ENCODE measurements around the gene LGR4.
"Not testable (repeated sequence)": the region's sequence is repeated elsewhere in the genome, so short reads cannot be mapped to it uniquely, and the experiment has no call there.

Gene LGR4

GRCh38 chr11:27455667-27456066, 16.9 kb downstream of the LGR4 start:
- TF ChIP-seq, protein P1, sequence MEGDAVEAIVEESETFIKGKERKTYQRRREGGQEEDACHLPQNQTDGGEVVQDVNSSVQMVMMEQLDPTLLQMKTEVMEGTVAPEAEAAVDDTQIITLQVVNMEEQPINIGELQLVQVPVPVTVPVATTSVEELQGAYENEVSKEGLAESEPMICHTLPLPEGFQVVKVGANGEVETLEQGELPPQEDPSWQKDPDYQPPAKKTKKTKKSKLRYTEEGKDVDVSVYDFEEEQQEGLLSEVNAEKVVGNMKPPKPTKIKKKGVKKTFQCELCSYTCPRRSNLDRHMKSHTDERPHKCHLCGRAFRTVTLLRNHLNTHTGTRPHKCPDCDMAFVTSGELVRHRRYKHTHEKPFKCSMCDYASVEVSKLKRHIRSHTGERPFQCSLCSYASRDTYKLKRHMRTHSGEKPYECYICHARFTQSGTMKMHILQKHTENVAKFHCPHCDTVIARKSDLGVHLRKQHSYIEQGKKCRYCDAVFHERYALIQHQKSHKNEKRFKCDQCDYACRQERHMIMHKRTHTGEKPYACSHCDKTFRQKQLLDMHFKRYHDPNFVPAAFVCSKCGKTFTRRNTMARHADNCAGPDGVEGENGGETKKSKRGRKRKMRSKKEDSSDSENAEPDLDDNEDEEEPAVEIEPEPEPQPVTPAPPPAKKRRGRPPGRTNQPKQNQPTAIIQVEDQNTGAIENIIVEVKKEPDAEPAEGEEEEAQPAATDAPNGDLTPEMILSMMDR (IDR thresholded peaks at IDR 0.05; ENCODE audit: extremely low read depth, missing control alignments) = no peak
- no peak for DNase-seq (ENCODE audit: low spot score)

- DNase-seq (ENCODE audit: low spot score) = no peak
- TF ChIP-seq, protein P1 (IDR thresholded peaks at IDR 0.05; ENCODE audit: extremely low read depth, missing control alignments) = no peak
Measured at GRCh38 chr11:27453701-27454100, 18.9 kb downstream of the LGR4 start.

GRCh38 chr11:27452147-27452546, 20.4 kb downstream of the LGR4 start:
- TF ChIP-seq, protein P1 (IDR thresholded peaks at IDR 0.05; ENCODE audit: extremely low read depth, missing control alignments) = no peak
- DNase-seq (ENCODE audit: low spot score) = no peak

DNA sequence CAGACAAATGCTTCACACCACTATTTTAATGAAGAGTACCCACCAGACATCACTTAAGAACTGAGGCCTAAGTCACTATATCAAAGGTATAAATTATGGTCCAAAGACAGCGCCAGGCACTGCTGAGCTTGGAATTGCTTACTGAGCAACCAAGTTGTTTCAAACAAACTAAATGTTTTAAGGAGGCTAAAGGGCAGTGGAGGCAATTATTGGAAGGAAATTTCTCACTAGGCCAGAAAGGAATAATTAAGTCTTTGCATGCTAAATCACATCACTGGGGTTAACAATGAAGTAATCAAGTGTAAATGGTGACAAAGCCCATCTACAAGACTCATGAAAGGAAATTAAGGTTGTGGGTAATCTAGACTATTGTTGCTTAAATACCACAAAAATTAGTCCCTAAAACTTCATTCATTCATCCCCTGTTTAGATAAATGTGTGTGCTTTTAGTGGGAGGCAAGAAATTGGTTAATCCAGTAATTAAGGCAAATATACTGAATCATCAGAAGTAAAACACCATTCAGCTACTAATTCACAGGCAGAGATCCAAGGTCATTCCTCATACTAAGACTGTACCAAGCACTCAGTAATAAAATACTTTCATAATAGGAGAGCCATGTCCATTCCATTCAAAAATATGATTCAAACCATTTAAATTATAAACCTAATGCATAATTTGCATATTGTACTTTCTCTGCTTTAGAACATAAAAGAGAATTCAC, 21.2 kb downstream of the LGR4 start:
- TF ChIP-seq, protein P1 (IDR thresholded peaks at IDR 0.05; ENCODE audit: extremely low read depth, missing control alignments) = no peak
- no peak for DNase-seq (ENCODE audit: low spot score)

- DNase-seq (ENCODE audit: low spot score) = not testable (repeated sequence)
Measured at GRCh38 chr11:27448184-27448540, 24.4 kb downstream of the LGR4 start.

- no peak for DNase-seq (ENCODE audit: low spot score)
Measured at GRCh38 chr11:27447288-27448183, 25.1 kb downstream of the LGR4 start.

GRCh38 chr11:27445625-27446024, 27.0 kb downstream of the LGR4 start:
- DNase-seq (ENCODE audit: low spot score) = no peak
- TF ChIP-seq, protein P1 (IDR thresholded peaks at IDR 0.05; ENCODE audit: extremely low read depth, missing control alignments) = no peak

More at GRCh38 chr11:27447288-27448183, 25.1 kb downstream of the LGR4 start:
- TF ChIP-seq, protein P1 (IDR thresholded peaks at IDR 0.05; ENCODE audit: extremely low read depth, missing control alignments) = no peak
